KMS-11 (cell line): ENCODE measurements around the gene RAB19.

Source experiments
- H2AFZ ChIP-seq: fragments of 200-600 bp; sonication (generic); 2 replicates; pipeline ENCODE4 v1.6.1; 2016; ENCODE audit warnings: antibody characterized with exemption, mixed run types, low read depth
- H3K27ac ChIP-seq: fragments of 200-600 bp; sonication (generic); 2 replicates; pipeline ENCODE4 v1.6.1; 2016; ENCODE audit warnings: mild to moderate bottlenecking, mixed run types
- H3K27me3 ChIP-seq: fragments of 200-600 bp; sonication (generic); 2 replicates; pipeline ENCODE4 v1.6.1; 2017; ENCODE audit warnings: mild to moderate bottlenecking, low read depth, mixed run types, moderate library complexity; ENCODE audit not compliant: insufficient read depth
- H3K36me3 ChIP-seq: fragments of 200-600 bp; sonication (generic); 2 replicates; pipeline ENCODE4 v1.6.1; 2017; ENCODE audit warnings: mild to moderate bottlenecking, mixed run types; ENCODE audit not compliant: insufficient read depth
- H3K4me1 ChIP-seq: fragments of 200-600 bp; sonication (generic); 2 replicates; pipeline ENCODE4 v1.6.1; 2016; ENCODE audit warnings: mild to moderate bottlenecking, low read depth, mixed run types; ENCODE audit not compliant: poor library complexity, severe bottlenecking
- H3K4me2 ChIP-seq: fragments of 200-600 bp; sonication (generic); 2 replicates; pipeline ENCODE4 v1.7.0; 2016; ENCODE audit warnings: mild to moderate bottlenecking, mixed run types
- H3K4me3 ChIP-seq: fragments of 200-600 bp; sonication (generic); IDR thresholded peaks from 2 replicates; pipeline ENCODE4 v1.6.1; 2017; ENCODE audit warnings: low read depth, low read length, mixed read lengths; ENCODE audit not compliant: insufficient read depth
- H3K79me2 ChIP-seq: fragments of 200-600 bp; sonication (generic); 2 replicates; pipeline ENCODE4 v1.6.1; 2016; ENCODE audit warnings: low read depth, mixed run types; ENCODE audit not compliant: insufficient read depth
- H3K9ac ChIP-seq: fragments of 200-600 bp; sonication (generic); 2 replicates; pipeline ENCODE4 v1.6.1; 2016; ENCODE audit warnings: mild to moderate bottlenecking, mixed run types
- H4K20me1 ChIP-seq: fragments of 200-600 bp; sonication (generic); 2 replicates; pipeline ENCODE4 v1.6.1; 2016; ENCODE audit warnings: mild to moderate bottlenecking, mixed run types; ENCODE audit not compliant: insufficient read depth
- CTCF ChIP-seq: fragments of 200-600 bp; sonication (generic); conservative IDR thresholded peaks from 2 replicates; pipeline ENCODE4 v1.6.1; 2017; ENCODE audit warnings: low read depth, mild to moderate bottlenecking, antibody characterized with exemption, low read length, moderate library complexity, mixed read lengths

The RAB19 gene

GRCh38 chr7:140433396-140433795 lies 29.5 kb downstream of the RAB19 start:
- Histone ChIP-seq H3K36me3 (no peaks in the 10 kb centered on the region), H3K27me3 (no peaks in the 10 kb centered on the region), H3K4me3 (no peak overlapping the region), H3K9ac (no peak overlapping the region), H3K4me1 (no peaks in the 10 kb centered on the region), H2AFZ (no peak overlapping the region), H4K20me1 (no peaks in the 10 kb centered on the region), H3K4me2 (no peak overlapping the region), H3K27ac (no peak overlapping the region), H3K79me2 (no peaks in the 10 kb centered on the region)
- no peak for TF ChIP-seq CTCF

GRCh38 chr7:140435252-140435895 lies 31.5 kb downstream of the RAB19 start:
- H3K79me2 ChIP-seq, result no peaks in the 10 kb centered on the region
- H3K27ac ChIP-seq, result no peak overlapping the region
- H3K4me1 ChIP-seq, result no peaks in the 10 kb centered on the region
- no peak for TF ChIP-seq CTCF
- H2AFZ ChIP-seq, result no peak overlapping the region
- no peaks in the 10 kb centered on the region for H3K27me3 ChIP-seq
- no peak overlapping the region for H3K9ac ChIP-seq
- H3K36me3 ChIP-seq, result no peaks in the 10 kb centered on the region
- H4K20me1 ChIP-seq, result no peaks in the 10 kb centered on the region
- H3K4me2 ChIP-seq, result no peak overlapping the region
- no peak overlapping the region for H3K4me3 ChIP-seq

GRCh38 chr7:140439359-140439758 lies 35.5 kb downstream of the RAB19 start:
- Histone ChIP-seq H3K79me2 (no peaks in the 10 kb centered on the region), H2AFZ (no peak overlapping the region), H3K27ac (no peak overlapping the region), H3K27me3 (no peaks in the 10 kb centered on the region), H3K9ac (no peak overlapping the region), H3K4me2 (no peak overlapping the region), H3K4me1 (no peaks in the 10 kb centered on the region), H3K36me3 (no peaks in the 10 kb centered on the region), H4K20me1 (no peaks in the 10 kb centered on the region), H3K4me3 (no peak overlapping the region)
- TF ChIP-seq CTCF, result no peak

GRCh38 chr7:140440593-140440992 lies 36.7 kb downstream of the RAB19 start:
- H3K4me3 ChIP-seq, result no peak overlapping the region
- no peaks in the 10 kb centered on the region for H3K27me3 ChIP-seq
- no peak overlapping the region for H3K4me2 ChIP-seq
- no peaks in the 10 kb centered on the region for H3K4me1 ChIP-seq
- no peaks in the 10 kb centered on the region for H3K36me3 ChIP-seq
- no peaks in the 10 kb centered on the region for H3K79me2 ChIP-seq
- no peak overlapping the region for H3K27ac ChIP-seq
- H3K9ac ChIP-seq, result no peak overlapping the region
- no peak overlapping the region for H2AFZ ChIP-seq
- no peak for TF ChIP-seq CTCF
- no peaks in the 10 kb centered on the region for H4K20me1 ChIP-seq
